HT1080 (cell line): ENCODE measurements around the gene SPTSSA. TPM values are rescaled to one million over a fixed set of nuclear protein-coding genes. Genes with fewer than 3 reads are reported as not detected.
"Not testable (repeated sequence)": the region's sequence is repeated elsewhere in the genome, so short reads cannot be mapped to it uniquely, and the experiment has no call there.

Source experiments
- DNase-seq: peaks from one replicate; pipeline ENCODE4 v3.0.0-alpha.2; 2015; ENCODE audit warnings: low read depth
- polyA plus RNA-seq, 2 experiments: library from polyadenylated mRNA; depleted of rRNA; stranded (reverse); fragments of >200 nt; gene quantifications; 2 replicates each; pipeline ENCODE4 v1.2.3, GENCODE V29; 2015
- total RNA-seq: library from RNA; depleted of rRNA; stranded (reverse); fragments of >200 nt; shearing (Covaris generic); gene quantifications from 2 replicates; pipeline ENCODE4 v1.2.3, GENCODE V29; 2014; rRNA removed

SPTSSA gene
- total RNA-seq: 11.7 and 20.4 TPM in 2 replicates
- polyA plus RNA-seq (2015; cell fraction: cytosol; rRNA removed): 40.8 and 43.8 TPM in 2 replicates
- polyA plus RNA-seq (2015; cell fraction: nucleus; rRNA removed): 14.2 and 16.1 TPM in 2 replicates

- peak; percentile 70 for DNase-seq
These were observed at the start of gene SPTSSA for GRCh38 chr14:34462132-34462893. SPTSSA (minus strand) TSS chr14:34462240; CDS start chr14:34462207, 33 bp downstream.

DNA sequence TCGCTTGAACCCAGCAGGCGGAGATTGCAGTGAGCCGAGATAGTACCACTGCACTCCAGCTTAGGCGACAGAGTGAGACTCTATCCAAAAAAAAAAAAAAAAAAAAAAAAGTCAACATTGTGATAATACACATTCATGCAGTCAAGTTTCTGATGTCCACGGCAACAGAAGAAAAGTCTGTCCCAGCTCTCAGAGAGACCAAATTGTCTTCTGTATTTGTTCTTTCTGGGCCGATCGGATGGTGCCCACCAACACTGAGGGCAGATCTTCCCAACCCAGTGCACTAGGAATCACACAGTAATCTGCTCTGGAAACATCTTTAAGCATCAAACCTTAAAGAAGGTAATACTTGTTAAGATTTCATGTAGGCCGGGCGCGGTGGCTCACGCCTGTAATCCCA is 45.8 kb upstream of the SPTSSA start:
- DNase-seq: no peak

- DNase-seq: no peak
These were observed 45.4 kb upstream of the SPTSSA start for GRCh38 chr14:34507459-34507858.

- not testable (repeated sequence) for DNase-seq
These were observed 43.1 kb upstream of the SPTSSA start for GRCh38 chr14:34505124-34505491.

DNA sequence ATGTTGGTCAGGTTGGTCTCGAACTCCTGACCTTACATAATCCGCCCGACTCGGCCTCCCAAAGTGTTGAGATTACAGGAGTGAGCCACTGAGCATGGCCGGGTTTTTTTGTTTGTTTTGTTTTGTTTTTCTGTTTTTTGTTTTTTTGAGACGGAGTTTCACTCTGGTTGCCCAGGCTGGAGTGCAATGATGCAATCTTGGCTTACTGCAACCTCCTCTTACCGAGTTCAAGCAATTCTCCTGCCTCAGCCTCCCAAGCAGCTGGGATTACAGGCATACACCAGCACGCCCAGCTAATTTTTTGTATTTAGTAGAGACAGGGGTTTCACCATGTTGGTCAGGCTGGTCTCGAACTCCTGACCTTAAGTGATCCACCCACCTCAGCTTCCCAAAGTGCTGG is 42.0 kb upstream of the SPTSSA start:
- not testable (repeated sequence) for DNase-seq

DNA sequence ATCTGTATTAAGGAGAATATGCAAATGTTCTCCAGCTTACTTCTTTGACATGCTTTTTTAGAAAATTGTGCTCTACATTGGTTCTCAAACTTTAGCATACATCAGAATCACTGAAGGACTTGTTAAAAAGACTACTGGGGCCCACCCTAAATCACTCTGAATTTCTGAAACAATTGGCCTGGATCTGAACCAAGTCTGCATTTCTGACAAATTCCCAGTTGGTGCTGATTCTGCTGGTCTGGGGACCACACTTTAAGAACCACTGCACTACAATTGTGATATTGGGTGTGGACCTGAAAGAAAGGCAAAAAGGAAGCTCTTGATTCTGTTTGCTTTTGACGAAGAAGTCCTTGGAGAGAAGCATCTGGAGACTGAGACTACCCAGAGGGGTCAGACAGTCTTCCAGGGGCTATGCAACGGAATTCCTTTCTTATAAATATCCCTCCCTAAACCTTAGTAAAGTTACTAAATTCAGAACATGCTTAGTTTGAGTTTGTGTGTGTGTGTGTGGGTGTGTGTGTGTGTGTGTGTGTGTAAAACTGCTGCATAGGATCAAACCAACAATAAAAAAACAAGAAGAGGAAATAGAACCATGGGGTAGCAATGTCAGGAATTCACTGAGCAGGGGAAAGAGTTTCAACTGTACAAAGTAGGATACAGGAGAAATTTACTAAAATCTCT is 40.6 kb upstream of the SPTSSA start:
- no peak for DNase-seq

DNA sequence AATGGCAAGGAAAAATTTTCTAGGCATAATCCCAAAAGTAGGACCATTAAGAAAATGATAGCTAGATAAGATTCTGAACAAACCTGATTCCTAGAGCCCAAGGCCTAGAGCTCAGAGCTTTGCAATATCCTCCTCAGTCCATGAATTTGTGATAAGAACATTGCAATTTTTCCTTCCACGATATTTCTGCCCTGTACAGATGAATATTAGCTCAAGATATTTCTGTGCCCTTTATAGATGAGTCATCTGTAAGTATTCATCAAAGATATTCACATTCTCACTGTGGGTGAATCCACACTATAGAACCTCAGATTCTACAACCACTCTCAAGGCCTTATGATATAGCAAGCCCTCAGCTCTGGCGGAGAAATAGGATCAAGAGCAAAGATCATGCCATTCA is 40.0 kb upstream of the SPTSSA start:
- DNase-seq: no peak

DNA sequence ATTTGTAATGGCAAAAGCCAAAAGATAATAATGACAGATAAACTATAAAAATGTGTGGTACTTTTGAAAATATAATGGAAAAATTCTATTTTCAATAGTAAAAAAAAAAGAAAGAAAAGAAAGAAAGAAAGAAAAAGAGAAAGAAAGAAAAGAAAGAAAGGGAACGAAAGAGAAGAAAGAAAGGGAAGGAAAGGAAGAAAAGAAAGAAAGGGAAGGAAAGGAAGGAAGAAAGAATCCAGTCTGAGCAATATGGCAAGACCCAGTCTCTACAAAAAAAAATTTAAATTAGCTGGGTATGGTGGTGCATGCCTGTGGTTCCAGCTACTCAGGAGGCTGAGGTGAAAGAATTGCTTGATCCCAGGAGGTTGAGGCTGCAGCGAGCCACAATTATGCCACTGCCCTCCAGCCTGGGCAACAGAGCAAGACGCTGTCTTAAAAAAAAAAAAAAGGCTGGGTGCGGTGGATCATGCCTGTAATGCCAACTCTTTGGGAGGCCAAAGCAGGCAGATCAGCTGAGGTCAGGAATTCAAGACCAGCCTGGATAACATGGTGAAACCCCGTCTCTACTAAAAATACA is 39.1 kb upstream of the SPTSSA start:
- DNase-seq: no peak

DNA sequence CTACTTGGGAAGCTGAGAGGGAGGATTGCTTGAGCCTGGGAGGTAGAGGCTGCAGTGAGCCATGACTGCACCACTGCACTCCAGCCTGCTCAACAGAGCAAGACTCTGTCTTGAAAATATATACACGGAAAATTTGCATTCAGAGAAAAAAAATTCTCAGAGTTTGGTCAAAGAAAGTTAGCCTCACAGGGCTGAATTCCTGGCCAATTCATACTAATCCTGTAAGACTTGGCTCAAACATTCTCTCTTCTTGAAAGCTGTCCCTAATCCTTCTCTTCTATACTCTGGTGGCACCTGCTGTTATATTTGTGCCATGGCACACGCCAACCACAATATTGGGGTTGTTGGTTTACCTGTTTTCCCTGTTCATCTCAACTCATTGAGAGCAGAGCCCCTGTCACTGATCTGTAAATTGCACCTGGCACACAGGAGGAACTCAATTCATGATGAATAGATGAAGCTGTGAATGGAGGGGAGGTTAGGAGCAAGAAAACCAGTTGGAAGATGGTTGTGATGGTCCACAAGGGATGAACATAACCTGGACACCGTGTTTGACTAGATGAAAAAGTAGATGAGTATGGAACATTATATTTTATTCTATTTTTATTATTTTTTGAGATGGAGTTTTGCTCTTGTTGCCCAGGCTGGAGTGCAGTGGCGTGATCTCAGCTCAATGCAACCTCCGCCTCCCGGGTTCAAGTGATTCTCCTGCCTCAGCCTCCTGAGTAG is 36.8 kb upstream of the SPTSSA start:
- DNase-seq: peak; percentile 50

GRCh38 chr14:34496679-34497513 is 34.9 kb upstream of the SPTSSA start:
- DNase-seq: peak; percentile 99

- DNase-seq: no peak
These were observed 34.1 kb upstream of the SPTSSA start for GRCh38 chr14:34496007-34496678.

DNA sequence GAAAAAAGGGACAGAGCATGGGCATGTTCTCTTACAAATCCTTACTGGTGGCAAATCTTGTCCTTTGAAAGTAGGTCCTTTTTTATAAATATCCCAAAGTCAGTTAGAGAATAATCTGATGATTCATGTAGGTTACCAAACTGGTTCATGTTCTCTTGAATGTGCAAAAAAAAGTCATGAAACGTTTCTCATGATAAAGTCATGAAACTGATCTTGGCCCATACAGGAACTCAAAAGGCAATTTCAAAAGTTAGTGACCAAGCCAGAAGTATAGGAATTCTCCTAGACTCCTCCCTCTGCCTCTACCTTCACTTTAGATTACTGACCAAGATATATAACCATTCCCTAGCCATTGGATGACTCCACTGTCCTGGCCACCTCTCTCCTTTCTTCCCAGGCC is 27.3 kb upstream of the SPTSSA start:
- no peak for DNase-seq

DNA sequence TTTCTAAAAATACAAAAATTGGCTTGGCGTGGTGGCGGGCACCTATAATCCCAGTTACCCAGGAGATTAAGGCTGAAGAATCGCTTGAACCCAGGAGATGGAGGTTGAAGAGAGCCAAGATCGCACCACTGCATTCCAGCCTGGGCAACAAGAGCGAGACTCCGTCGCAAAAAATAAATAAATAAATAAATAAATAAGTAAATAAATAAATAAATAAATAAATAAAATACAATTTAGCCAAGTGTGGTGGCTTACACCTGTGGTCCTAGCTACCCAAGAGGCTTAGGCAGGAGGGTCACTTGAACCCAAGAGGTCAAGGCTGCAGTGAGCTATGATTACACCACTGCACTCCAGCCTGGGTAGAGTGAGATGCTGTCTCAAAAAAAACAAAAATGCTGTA is 26.5 kb upstream of the SPTSSA start:
- no peak for DNase-seq

DNA sequence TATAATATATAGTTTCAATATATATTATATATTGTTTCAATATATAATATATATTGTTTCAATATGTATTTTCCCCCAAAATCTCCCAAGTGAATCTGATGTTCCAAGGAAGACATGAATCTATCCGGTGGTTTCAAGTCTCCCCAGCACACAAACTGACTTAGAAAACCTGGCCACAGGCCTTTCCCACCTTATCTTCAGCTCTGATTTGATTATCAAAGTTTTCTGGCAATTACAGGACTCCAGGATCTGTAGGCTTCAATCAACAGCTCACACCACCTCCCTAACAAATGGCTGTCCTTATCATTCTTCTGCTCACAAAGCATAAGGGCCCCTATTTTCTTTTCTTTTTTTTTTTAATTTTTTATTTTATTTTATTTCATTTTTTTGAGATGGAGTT is 22.7 kb upstream of the SPTSSA start:
- no peak for DNase-seq

DNA sequence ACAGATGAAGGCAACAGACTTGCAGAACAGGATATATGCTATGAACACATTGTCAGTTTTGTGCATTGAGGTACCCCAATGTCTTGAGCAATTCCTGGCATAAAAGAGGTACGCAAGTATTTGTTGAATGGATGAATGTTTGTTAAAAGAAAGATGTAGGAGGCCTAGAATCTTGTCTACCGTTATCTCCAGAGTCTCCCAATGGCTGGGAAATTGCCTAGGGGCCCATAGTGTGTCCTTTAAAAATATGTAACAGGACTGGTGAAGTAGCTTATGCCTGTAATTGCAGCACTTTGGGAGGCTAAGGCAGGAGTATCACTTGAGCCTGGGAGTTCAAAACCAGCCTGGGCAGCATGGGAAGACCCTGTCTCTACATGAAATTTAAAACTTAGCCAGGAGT is 20.4 kb upstream of the SPTSSA start:
- DNase-seq: no peak

DNA sequence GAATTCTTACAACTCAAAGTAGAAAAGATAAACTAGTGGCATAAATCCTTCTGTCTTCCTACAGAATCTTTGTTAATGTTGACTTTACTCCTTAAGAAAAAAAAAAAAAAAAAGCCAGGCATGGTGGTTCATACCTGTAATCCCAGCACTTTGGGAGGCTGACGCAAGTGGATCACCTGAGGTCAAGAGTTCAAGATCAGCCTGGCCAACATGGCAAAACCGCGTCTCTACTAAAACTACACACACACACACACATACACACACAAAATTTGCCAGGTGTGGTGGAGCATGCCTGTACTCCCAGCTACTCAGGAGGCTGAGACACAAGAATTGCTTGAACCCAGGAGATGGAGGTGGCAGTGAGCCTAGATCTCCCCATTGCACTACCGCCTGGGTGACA is 17.7 kb upstream of the SPTSSA start:
- DNase-seq: no peak

- DNase-seq: no peak
These were observed 16.2 kb upstream of the SPTSSA start for GRCh38 chr14:34478261-34478660.

DNA sequence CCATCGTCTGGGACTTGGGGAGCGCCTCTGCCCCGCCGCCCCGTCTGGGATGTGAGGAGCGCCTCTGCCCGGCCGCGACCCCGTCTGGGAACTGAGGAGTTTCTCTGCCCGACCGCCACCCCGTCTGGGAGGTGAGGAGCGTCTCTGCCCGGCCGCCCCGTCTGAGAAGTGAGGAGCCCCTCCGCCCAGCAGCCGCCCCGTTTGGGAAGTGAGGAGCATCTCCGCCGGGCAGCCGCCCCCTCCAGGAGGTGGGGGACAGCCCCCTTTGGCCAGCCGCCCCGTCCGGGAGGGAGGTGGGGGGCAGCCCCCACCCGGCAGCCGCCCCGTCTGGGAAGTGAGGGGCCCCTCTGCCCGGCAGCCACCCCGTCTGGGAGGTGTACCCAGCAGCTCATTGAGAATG is 14.0 kb upstream of the SPTSSA start:
- DNase-seq: not testable (repeated sequence)

DNA sequence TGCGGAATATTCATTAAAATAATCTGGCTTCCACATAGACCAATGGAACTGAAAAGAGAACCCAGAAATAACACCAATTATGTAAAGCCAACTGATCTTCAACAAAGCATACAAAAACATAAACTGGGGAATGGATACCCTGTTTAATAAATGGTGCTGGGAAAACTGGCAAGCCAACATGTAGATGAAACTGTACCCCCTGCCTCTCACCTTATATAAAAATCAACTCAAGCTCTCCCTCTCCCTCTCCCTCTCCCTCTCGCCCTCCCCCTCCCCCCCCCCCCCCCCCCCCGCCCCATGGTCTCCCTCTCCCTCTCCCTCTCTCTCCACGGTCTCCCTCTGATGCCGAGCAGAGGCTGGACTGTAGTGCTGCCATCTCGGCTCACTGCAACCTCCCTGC is 13.1 kb upstream of the SPTSSA start:
- no peak for DNase-seq

- DNase-seq: no peak
These were observed 12.2 kb upstream of the SPTSSA start for GRCh38 chr14:34474187-34474679.
